GM19438 (cell line): ENCODE data around the gene SLC25A39.
"Not testable (repeated sequence)": the region's sequence is repeated elsewhere in the genome, so short reads cannot be mapped to it uniquely, and the experiment has no call there.

Experiments used
- ATAC-seq: cut with Tn5 transposase; IDR thresholded peaks from one replicate; pipeline ENCODE4 v1.9.1; 2021; ENCODE audit warnings: low read depth; ENCODE audit not compliant: unreplicated experiment

SLC25A39 gene

GRCh38 chr17:44324571-44325275 lies at the start of gene SLC25A39:
Gene SLC25A39, minus strand, starts transcription at chr17:44324823. Its CDS starts 1,261 bp downstream, at chr17:44323562.
- ATAC-seq: peak; percentile 66

DNA sequence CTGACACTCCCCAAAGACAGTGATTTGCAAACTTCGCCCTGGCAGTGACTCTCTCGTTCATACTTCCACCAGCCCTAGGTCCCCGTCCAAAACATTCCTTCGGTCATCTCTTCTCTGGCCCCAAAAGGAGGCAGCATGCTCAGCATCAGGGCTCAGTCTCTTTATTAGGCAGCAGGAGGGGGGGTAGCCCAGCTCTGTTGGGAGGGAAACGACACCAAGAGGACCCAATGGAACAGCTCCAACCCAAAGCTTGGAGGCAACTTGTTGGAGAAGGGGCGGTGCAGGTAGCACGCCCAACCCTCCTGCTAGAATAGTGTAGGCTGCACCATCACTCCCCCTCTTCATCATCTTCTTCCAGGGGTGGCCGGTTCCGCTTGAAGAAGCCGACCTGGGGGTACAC lies 47.4 kb upstream of the SLC25A39 start:
- no peak for ATAC-seq

DNA sequence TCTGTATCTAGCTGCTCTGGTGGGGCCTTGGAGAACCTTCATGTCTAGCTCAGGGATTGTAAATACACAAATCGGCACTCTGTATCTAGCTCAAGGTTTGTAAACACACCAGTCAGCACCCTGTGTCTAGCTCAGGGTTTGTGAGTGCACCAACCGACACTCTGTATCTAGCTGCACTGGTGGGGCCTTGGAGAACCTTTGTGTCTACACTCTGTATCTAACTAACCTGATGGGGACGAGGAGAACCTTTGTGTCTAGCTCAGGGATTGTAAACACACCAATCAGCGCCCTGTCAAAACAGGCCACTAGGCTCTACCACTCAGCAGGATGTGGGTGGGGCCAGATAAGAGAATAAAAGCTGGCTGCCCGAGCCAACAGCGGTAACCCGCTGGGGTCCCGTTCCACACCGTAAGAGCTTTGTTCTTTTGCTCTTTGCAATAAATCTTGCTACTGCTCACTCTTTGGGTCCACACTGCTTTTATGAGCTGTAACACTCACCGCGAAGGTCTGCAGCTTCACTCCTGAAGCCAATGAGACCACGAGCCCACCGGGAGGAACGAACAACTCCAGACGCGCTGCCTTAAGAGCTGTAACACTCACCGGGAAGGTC lies 44.9 kb upstream of the SLC25A39 start:
- not testable (repeated sequence) for ATAC-seq

DNA sequence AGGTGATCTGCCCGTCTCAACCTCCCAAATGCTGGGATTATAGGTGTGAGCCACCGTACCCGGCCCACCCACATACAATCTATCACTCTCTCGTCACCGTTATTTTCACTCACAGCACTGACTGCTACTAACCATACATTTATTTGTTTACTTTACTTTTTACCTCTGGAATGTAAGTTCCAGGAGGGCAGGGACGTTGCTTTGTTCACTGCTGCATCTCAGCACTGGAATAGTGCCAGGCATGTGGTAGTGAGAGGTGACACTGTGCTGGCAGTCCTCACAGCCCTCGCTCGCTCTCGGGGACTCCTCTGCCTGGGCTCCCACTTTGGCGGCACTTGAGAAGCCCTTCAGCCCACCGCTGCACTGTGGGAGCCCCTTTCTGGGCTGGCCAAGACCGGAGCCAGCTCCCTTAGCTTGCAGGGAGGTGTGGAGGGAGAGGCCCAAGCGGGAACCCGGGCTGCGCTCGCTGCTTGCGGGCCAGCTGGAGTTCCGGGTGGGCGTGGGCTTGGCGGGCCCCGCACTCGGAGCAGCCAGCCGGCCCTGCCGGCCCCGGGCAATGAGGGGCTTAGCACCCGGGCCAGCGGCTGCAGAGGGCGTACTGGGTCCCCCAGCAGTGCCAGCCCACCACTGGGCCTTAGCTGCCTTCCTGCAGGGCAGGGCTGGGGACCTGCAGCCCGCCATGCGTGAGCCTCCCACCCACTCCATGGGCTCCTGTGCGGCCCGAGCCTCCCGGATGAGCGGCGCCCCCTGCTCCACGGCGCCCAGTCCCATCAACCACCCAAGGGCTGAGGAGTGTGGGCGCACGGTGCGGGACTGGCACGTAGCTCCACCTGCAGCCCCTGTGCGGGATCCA lies 44.0 kb upstream of the SLC25A39 start:
- not testable (repeated sequence) for ATAC-seq

- ATAC-seq: no peak
These were observed 42.8 kb upstream of the SLC25A39 start for GRCh38 chr17:44367231-44367979.

- ATAC-seq: not testable (repeated sequence)
These were observed 40.4 kb upstream of the SLC25A39 start for GRCh38 chr17:44365051-44365450.

DNA sequence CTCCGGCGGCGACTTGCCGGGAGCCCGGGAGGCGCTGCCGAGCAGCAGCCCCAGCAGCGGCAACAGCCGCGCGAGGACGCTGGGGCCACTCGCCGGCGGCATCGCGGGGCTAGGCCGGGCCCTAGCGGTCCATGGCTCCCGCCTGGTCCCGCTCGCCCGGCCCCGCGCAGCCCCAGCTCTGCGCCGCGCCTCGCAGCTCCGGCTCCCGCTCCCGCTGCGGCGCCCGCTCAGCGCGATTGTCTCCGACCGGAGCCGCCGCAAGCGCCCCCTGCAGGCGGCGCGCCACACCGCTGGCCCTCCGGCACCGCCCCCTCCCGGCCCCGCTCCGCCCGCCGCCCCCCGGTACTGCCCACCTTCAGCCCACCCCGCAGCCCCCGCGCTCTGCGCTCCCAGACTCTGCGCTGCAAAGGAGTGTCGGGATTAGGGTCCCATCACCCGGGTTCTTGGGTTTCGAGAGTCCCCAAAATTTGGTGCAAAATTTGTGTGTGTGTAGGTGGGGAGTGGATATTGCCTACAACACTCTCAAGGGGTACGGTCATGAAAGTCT lies 39.1 kb upstream of the SLC25A39 start, which contains the start of gene FAM171A2:
TSS of gene FAM171A2 (minus strand) at position 241 of the 547 bp plus-strand sequence. CDS start at position 102, 139 bp downstream.
- no peak for ATAC-seq

DNA sequence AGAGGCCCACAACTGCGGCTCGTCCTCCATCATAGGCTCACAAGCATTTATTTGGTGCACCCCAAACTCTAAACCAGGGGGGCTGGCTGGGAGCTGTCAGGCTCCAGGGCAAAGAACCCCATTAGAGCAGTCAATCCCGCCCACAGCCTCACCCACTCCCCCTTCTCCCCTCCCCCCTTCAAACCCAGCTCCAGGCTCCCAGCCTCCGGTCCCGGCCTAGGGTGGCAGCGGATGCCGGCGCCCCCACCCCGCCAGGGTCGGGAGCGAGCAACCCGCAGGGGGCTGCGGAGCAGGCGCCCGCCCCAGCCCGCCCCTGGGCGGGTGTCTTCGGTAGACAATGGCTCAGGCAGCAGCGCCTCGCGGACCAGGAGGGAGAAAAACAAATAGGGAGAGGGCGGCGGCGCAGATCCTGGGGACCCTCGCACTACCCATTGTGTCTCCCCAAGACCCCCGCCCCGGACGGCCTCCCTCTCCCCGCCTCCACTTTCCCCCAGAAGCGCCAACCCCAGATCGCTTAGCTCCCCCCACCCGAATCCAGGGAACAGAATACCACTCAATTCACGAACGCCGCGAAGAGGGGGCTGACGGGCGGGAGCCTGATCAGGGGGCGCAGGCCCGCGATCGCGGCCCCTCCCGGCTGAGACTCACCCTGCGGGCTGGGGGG lies 38.5 kb upstream of the SLC25A39 start:
- ATAC-seq: no peak

- ATAC-seq: no peak
These were observed 37.9 kb upstream of the SLC25A39 start for GRCh38 chr17:44362459-44362948.

GRCh38 chr17:44361292-44362260 lies 37.0 kb upstream of the SLC25A39 start:
- ATAC-seq: no peak

DNA sequence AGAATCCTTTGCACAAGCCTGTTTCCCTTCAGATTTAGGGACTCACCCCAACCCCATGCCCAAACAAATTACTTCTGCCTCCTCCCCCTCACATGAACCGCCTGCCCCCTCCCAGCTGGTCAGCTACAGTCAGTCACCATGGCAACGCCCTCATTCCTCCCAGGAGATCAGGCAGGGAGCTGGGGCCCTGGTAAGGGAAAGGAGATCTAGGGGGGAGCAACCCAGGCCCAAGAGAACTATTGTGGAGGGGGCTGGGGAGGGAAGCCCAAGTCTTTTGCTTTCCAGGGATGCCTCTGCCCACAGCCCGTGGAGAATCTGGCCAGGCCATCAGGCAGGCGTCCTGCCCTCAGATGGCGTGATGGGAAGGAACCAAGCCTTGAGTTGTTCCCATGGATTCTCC lies 36.2 kb upstream of the SLC25A39 start:
- no peak for ATAC-seq

GRCh38 chr17:44360144-44360533 lies 35.5 kb upstream of the SLC25A39 start:
- ATAC-seq: no peak

- no peak for ATAC-seq
These were observed 35.0 kb upstream of the SLC25A39 start for GRCh38 chr17:44359458-44360143.

DNA sequence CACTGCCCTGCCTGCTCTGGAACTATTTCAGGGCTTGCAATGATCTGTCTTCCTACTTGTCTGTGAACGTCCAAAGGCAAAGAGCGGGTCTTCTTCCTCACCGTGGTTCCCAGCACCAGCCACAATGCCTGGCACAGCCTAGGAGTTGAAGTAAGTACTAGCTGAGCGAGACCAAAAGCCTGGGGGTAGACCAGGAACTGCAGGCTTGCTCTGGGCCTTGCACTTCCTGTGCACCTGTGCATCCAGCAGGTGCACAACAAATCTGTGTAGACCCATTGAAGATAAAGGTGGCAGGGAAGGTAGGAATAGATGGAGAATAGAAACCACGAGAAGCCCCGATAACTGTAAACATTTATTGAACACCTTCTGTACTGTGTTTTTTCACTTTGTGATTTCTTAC lies 34.4 kb upstream of the SLC25A39 start:
- no peak for ATAC-seq

GRCh38 chr17:44358066-44358465 lies 33.4 kb upstream of the SLC25A39 start:
- no peak for ATAC-seq

DNA sequence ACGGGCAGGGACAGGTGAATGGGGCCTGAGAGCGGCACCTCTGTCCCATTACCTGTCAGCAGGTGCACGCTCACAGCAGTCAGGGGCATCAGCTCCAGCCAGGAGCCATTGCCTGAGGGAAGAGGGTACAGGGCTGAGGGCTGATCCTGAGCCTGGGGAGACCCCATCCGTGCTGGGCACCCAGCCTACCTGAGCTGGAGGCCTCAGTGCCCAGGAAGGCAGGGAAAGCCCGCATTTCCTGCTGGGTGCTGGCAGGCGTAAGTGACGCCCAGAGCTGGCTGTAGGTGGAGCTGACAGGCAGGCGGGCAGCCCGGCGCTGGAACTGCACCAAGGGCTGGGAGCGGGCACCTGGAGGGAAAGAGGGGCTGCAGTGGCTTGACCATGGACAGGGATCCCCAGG lies 31.6 kb upstream of the SLC25A39 start:
- ATAC-seq: no peak

- no peak for ATAC-seq
These were observed 31.0 kb upstream of the SLC25A39 start for GRCh38 chr17:44355642-44356099.
